ENCODE results near the gene RAB6B.

The RAB6B gene

GRCh38 chr3:133832802-133833144 is 62.9 kb downstream of the RAB6B start:
- DNase-seq (ENCODE audit: low spot score) (no peak), ATAC-seq (ENCODE audit: low read depth) (no peak)
- Histone ChIP-seq H3K4me3 (ENCODE audit: severe bottlenecking) (no peak overlapping the region), H3K27me3 (ENCODE audit: insufficient read depth, poor library complexity, severe bottlenecking) (no peaks in the 10 kb centered on the region), H3K27ac (ENCODE audit: poor library complexity, severe bottlenecking) (no peak overlapping the region), H3K36me3 (ENCODE audit: low read depth) (no peaks in the 10 kb centered on the region), H3K9me3 (ENCODE audit: severe bottlenecking) (no peaks in the 10 kb centered on the region), H3K4me1 (ENCODE audit: insufficient read depth, poor library complexity, severe bottlenecking) (no peaks in the 10 kb centered on the region)
- no peak for TF ChIP-seq CTCF (IDR thresholded peaks at IDR 0.05; ENCODE audit: poor library complexity, severe bottlenecking)

- DNase-seq (ENCODE audit: low spot score): no peak
- H3K27ac ChIP-seq (ENCODE audit: poor library complexity, severe bottlenecking): no peak overlapping the region
These were observed 63.5 kb downstream of the RAB6B start for GRCh38 chr3:133831966-133832801.

GRCh38 chr3:133830071-133830470 is 65.6 kb downstream of the RAB6B start:
- Histone ChIP-seq H3K27me3 (ENCODE audit: insufficient read depth, poor library complexity, severe bottlenecking) (no peaks in the 10 kb centered on the region), H3K36me3 (ENCODE audit: low read depth) (no peaks in the 10 kb centered on the region), H3K9me3 (ENCODE audit: severe bottlenecking) (no peaks in the 10 kb centered on the region), H3K4me1 (ENCODE audit: insufficient read depth, poor library complexity, severe bottlenecking) (no peaks in the 10 kb centered on the region), H3K4me3 (ENCODE audit: severe bottlenecking) (no peak overlapping the region), H3K27ac (ENCODE audit: poor library complexity, severe bottlenecking) (no peak overlapping the region)
- DNase-seq (ENCODE audit: low spot score) (no peak), ATAC-seq (ENCODE audit: low read depth) (no peak)
- TF ChIP-seq CTCF (IDR thresholded peaks at IDR 0.05; ENCODE audit: poor library complexity, severe bottlenecking): no peak

More at GRCh38 chr3:133831966-133832801, 63.5 kb downstream of the RAB6B start:
- Histone ChIP-seq H3K27me3 (ENCODE audit: insufficient read depth, poor library complexity, severe bottlenecking) (no peaks in the 10 kb centered on the region), H3K4me3 (ENCODE audit: severe bottlenecking) (no peak overlapping the region), H3K9me3 (ENCODE audit: severe bottlenecking) (no peaks in the 10 kb centered on the region), H3K36me3 (ENCODE audit: low read depth) (no peaks in the 10 kb centered on the region), H3K4me1 (ENCODE audit: insufficient read depth, poor library complexity, severe bottlenecking) (no peaks in the 10 kb centered on the region)
- no peak for TF ChIP-seq CTCF (IDR thresholded peaks at IDR 0.05; ENCODE audit: poor library complexity, severe bottlenecking)
- ATAC-seq (ENCODE audit: low read depth): no peak

GRCh38 chr3:133829310-133829707 is 66.4 kb downstream of the RAB6B start:
- no peak for DNase-seq (ENCODE audit: low spot score)
- Histone ChIP-seq H3K36me3 (ENCODE audit: low read depth) (0 out of 2 replicates have a peak, but pooled peaks cover under 1% of the 10 kb centered on the region), H3K27me3 (ENCODE audit: insufficient read depth, poor library complexity, severe bottlenecking) (no peaks in the 10 kb centered on the region), H3K27ac (ENCODE audit: poor library complexity, severe bottlenecking) (no peak overlapping the region), H3K4me3 (ENCODE audit: severe bottlenecking) (no peak overlapping the region), H3K4me1 (ENCODE audit: insufficient read depth, poor library complexity, severe bottlenecking) (no peaks in the 10 kb centered on the region), H3K9me3 (ENCODE audit: severe bottlenecking) (no peaks in the 10 kb centered on the region)
- no peak for TF ChIP-seq CTCF (IDR thresholded peaks at IDR 0.05; ENCODE audit: poor library complexity, severe bottlenecking)
- ATAC-seq (ENCODE audit: low read depth): no peak
